ENCODE measurements around the gene AAMP. TPM values are rescaled to one million over a fixed set of nuclear protein-coding genes. Genes with fewer than 3 reads are reported as not detected.
A peak's percentile ranks its signal among the peaks of the same experiment; 100 is the strongest.

AAMP gene
- total and polyA plus RNA-seq, 2 experiments from 2014 or later = 90.8 to 203 TPM

GRCh38 chr2:218259099-218259961 lies 10.6 kb downstream of the AAMP start (continued):
- TF ChIP-seq, protein P1, sequence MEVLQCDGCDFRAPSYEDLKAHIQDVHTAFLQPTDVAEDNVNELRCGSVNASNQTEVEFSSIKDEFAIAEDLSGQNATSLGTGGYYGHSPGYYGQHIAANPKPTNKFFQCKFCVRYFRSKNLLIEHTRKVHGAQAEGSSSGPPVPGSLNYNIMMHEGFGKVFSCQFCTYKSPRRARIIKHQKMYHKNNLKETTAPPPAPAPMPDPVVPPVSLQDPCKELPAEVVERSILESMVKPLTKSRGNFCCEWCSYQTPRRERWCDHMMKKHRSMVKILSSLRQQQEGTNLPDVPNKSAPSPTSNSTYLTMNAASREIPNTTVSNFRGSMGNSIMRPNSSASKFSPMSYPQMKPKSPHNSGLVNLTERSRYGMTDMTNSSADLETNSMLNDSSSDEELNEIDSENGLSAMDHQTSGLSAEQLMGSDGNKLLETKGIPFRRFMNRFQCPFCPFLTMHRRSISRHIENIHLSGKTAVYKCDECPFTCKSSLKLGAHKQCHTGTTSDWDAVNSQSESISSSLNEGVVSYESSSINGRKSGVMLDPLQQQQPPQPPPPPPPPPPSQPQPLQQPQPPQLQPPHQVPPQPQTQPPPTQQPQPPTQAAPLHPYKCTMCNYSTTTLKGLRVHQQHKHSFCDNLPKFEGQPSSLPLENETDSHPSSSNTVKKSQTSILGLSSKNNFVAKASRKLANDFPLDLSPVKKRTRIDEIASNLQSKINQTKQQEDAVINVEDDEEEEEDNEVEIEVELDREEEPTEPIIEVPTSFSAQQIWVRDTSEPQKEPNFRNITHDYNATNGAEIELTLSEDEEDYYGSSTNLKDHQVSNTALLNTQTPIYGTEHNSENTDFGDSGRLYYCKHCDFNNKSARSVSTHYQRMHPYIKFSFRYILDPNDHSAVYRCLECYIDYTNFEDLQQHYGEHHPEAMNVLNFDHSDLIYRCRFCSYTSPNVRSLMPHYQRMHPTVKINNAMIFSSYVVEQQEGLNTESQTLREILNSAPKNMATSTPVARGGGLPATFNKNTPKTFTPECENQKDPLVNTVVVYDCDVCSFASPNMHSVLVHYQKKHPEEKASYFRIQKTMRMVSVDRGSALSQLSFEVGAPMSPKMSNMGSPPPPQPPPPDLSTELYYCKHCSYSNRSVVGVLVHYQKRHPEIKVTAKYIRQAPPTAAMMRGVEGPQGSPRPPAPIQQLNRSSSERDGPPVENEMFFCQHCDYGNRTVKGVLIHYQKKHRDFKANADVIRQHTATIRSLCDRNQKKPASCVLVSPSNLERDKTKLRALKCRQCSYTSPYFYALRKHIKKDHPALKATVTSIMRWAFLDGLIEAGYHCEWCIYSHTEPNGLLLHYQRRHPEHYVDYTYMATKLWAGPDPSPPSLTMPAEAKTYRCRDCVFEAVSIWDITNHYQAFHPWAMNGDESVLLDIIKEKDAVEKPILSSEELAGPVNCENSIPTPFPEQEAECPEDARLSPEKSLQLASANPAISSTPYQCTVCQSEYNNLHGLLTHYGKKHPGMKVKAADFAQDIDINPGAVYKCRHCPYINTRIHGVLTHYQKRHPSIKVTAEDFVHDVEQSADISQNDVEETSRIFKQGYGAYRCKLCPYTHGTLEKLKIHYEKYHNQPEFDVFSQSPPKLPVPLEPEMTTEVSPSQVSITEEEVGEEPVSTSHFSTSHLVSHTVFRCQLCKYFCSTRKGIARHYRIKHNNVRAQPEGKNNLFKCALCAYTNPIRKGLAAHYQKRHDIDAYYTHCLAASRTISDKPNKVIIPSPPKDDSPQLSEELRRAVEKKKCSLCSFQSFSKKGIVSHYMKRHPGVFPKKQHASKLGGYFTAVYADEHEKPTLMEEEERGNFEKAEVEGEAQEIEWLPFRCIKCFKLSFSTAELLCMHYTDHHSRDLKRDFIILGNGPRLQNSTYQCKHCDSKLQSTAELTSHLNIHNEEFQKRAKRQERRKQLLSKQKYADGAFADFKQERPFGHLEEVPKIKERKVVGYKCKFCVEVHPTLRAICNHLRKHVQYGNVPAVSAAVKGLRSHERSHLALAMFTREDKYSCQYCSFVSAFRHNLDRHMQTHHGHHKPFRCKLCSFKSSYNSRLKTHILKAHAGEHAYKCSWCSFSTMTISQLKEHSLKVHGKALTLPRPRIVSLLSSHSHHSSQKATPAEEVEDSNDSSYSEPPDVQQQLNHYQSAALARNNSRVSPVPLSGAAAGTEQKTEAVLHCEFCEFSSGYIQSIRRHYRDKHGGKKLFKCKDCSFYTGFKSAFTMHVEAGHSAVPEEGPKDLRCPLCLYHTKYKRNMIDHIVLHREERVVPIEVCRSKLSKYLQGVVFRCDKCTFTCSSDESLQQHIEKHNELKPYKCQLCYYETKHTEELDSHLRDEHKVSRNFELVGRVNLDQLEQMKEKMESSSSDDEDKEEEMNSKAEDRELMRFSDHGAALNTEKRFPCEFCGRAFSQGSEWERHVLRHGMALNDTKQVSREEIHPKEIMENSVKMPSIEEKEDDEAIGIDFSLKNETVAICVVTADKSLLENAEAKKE (CRISPR knock-in tag; IDR thresholded peaks at IDR 0.05) = no peak
- TF ChIP-seq POLR2AphosphoS5 (IDR thresholded peaks at IDR 0.05; ENCODE audit: low read depth) = no peak

DNA sequence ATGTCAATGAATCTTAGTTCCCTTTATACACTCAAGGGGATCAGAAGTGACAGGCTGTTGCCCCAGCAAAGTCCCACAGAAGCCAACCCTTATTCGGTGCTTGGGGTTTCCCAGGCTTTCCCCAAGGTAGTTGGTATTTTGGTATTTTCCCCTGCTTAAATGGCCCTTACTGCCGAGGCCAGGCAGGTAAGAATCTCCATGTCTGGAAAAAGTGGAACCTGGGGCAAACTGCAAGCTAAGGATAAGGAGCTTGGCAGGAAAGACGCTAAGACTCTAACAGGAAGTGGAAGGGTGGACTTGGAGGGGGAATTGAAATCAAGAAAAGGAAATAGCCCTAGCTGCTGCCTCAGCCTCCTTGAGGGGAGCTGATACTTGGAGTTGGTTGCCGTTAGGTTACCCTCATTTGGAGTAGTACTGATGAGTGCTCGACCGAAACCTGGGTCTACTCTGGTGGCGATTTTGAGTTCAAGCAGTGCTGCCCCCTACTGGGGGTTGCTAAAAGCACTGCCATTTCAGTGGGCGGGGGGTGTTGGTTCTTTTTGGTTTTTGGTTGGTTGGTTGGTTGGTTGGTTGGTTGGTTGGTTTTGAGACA lies 12.5 kb downstream of the AAMP start:
- Histone ChIP-seq H3K9me2 (ENCODE audit: insufficient read depth) (no peaks in the 10 kb centered on the region), H2AFZ (no peak overlapping the region), H3K4me1 (ENCODE audit: insufficient read depth) (peaks cover 29% of the 10 kb centered on the region), H3K4me2 (no peak overlapping the region), H3K36me3 (ENCODE audit: insufficient read depth) (peaks cover 34% of the 10 kb centered on the region), H3K27ac (ENCODE audit: low read depth) (no peak overlapping the region; the same call in none of the 2 replicates), H3F3A (replicated peaks; ENCODE audit: low read depth) (peaks cover 14% of the 10 kb centered on the region), H4K20me1 (replicated peaks; ENCODE audit: insufficient read depth) (peaks cover 6% of the 10 kb centered on the region; the same call in 1 of the 2 replicates), H3K27me3 (ENCODE audit: insufficient read depth) (no peaks in the 10 kb centered on the region), H3K4me3 (no peak overlapping the region), H3K79me2 (replicated peaks; ENCODE audit: insufficient read depth) (no peaks in the 10 kb centered on the region)
- peak overlapping the region; percentile 81 for H3K27ac Mint-ChIP-seq
- H3K4me1 Mint-ChIP-seq = peaks cover 33% of the 10 kb centered on the region
- peak; percentile 61 for ATAC-seq
- no peak overlapping the region for H3K4me3 Mint-ChIP-seq
- peak; percentile 91 for DNase-seq (ENCODE audit: low spot score)
- peaks cover 16% of the 10 kb centered on the region for H3K27me3 Mint-ChIP-seq (ENCODE audit: insufficient read depth, low read depth, poor library complexity)
- H3K9me3 Mint-ChIP-seq = no peaks in the 10 kb centered on the region
- peaks cover 35% of the 10 kb centered on the region for H3K36me3 Mint-ChIP-seq (ENCODE audit: low read depth)
- TF ChIP-seq JUNB (IDR thresholded peaks at IDR 0.05; ENCODE audit: unreplicated experiment) = no peak
- no peak for TF ChIP-seq NANOG (IDR thresholded peaks at IDR 0.05; ENCODE audit: borderline replicate concordance)
- TF ChIP-seq ETS1 (IDR thresholded peaks at IDR 0.05) = no peak
- TF ChIP-seq POLR2AphosphoS5 (IDR thresholded peaks at IDR 0.05; ENCODE audit: low read depth) = 0 out of 2 replicates have a peak, but pooled peaks have one; percentile 24
- no peak for TF ChIP-seq STAT1 (IDR thresholded peaks at IDR 0.05; ENCODE audit: unreplicated experiment)
- peak; percentile 33; the same call in 1 of the 2 replicates for TF ChIP-seq ZNF331 (CRISPR knock-in tag; IDR thresholded peaks at IDR 0.05; ENCODE audit: low read depth)
- TF ChIP-seq, protein P2, sequence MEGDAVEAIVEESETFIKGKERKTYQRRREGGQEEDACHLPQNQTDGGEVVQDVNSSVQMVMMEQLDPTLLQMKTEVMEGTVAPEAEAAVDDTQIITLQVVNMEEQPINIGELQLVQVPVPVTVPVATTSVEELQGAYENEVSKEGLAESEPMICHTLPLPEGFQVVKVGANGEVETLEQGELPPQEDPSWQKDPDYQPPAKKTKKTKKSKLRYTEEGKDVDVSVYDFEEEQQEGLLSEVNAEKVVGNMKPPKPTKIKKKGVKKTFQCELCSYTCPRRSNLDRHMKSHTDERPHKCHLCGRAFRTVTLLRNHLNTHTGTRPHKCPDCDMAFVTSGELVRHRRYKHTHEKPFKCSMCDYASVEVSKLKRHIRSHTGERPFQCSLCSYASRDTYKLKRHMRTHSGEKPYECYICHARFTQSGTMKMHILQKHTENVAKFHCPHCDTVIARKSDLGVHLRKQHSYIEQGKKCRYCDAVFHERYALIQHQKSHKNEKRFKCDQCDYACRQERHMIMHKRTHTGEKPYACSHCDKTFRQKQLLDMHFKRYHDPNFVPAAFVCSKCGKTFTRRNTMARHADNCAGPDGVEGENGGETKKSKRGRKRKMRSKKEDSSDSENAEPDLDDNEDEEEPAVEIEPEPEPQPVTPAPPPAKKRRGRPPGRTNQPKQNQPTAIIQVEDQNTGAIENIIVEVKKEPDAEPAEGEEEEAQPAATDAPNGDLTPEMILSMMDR (conservative IDR thresholded peaks at IDR 0.05; ENCODE audit: low read depth in 2 of 2) = peak; percentile 81 to 86
- TF ChIP-seq EZH2phosphoT487 (IDR thresholded peaks at IDR 0.05; ENCODE audit: unreplicated experiment) = no peak
- no peak for TF ChIP-seq CREB1 (CRISPR knock-in tag; IDR thresholded peaks at IDR 0.05; ENCODE audit: low read depth)
- no peak for TF ChIP-seq ZNF114 (CRISPR knock-in tag; IDR thresholded peaks at IDR 0.05)

All from GM23338 (cell line).